Breast epithelium (tissue), 3 donors: ENCODE measurements around the gene ABCB7.

Experiments
- CTCF ChIP-seq, 3 donors: fragments of 450-650 bp; IDR thresholded peaks; one replicate each; pipeline ENCODE4 v1.5.1; 2016 to 2017; ENCODE audit warnings: antibody characterized with exemption in 3 of 3, mild to moderate bottlenecking in 3 of 3, moderate library complexity in 3 of 3
- POLR2A ChIP-seq: fragments of 450-650 bp; IDR thresholded peaks from one replicate; pipeline ENCODE4 v1.6.1; 2016; ENCODE audit warnings: antibody characterized with exemption, mild to moderate bottlenecking, moderate library complexity
- POLR2AphosphoS5 ChIP-seq, 3 donors: sonication (generic); formaldehyde crosslinking; IDR thresholded peaks; one replicate each; pipeline ENCODE4 v1.6.1; 2017; ENCODE audit warnings: antibody characterized with exemption in 3 of 3

- TF ChIP-seq CTCF (IDR thresholded peaks at IDR 0.05) (no peak), POLR2AphosphoS5 (IDR thresholded peaks at IDR 0.05) (no peak), POLR2A (no peak)
These were observed 59.8 kb downstream of the ABCB7 start for GRCh38 chrX:75096331-75096730.
